Transverse colon (tissue), 4 donors: ENCODE data around the gene RUNX1.

ENCODE experiments used
- CTCF ChIP-seq, 5 experiments: fragments of 200-600 bp in 3 of 5; fragments of 450-650 bp in 2 of 5; sonication (generic) in 3 of 5; IDR thresholded peaks; 1 replicate in 2 of 5; 2 replicates in 3 of 5; pipeline ENCODE4 v1.5.1; 2016 to 2017; ENCODE audit warnings: antibody characterized with exemption in 5 of 5, inconsistent platforms in 3 of 5, mild to moderate bottlenecking in 2 of 5, moderate library complexity in 1 of 5
- EP300 ChIP-seq: sonication (generic); formaldehyde crosslinking; IDR thresholded peaks from one replicate; pipeline ENCODE4 v1.6.1; 2017; ENCODE audit warnings: antibody characterized with exemption, low read depth
- POLR2A ChIP-seq: fragments of 450-650 bp; IDR thresholded peaks from one replicate; pipeline ENCODE4 v1.6.1; 2016; ENCODE audit warnings: antibody characterized with exemption, mild to moderate bottlenecking, moderate library complexity
- POLR2AphosphoS5 ChIP-seq, 3 donors: sonication (generic); formaldehyde crosslinking; IDR thresholded peaks; one replicate each; pipeline ENCODE4 v1.6.1; 2016; ENCODE audit warnings: antibody characterized with exemption in 3 of 3

- no peak for TF ChIP-seq CTCF (IDR thresholded peaks at IDR 0.05)
- no peak for TF ChIP-seq POLR2AphosphoS5 (IDR thresholded peaks at IDR 0.05)
- no peak for TF ChIP-seq POLR2A
- no peak for TF ChIP-seq EP300
These were observed 205.5 kb downstream of the RUNX1 start for GRCh38 chr21:34843562-34843961.
